Testis (tissue), 3 donors: ENCODE measurements around the gene TP73. TPM values are rescaled to one million over a fixed set of nuclear protein-coding genes. Genes with fewer than 3 reads are reported as not detected.

Source experiments
- DNase-seq: peaks from one replicate; pipeline ENCODE4 v3.0.0-alpha.2; 2019
- H3K27ac ChIP-seq, 2 donors: fragments of 200-600 bp; sonication (generic); one replicate each; pipeline ENCODE4 v1.5.1; 2019
- H3K27me3 ChIP-seq: fragments of 200-600 bp; sonication (generic); one replicate; pipeline ENCODE4 v1.5.1; 2019
- H3K36me3 ChIP-seq: fragments of 200-600 bp; sonication (generic); one replicate; pipeline ENCODE4 v1.5.1; 2017; ENCODE audit warnings: low read depth; ENCODE audit errors: missing control alignments
- H3K4me1 ChIP-seq: fragments of 200-600 bp; sonication (generic); one replicate; pipeline ENCODE4 v1.5.1; 2019
- H3K4me3 ChIP-seq, 2 donors: fragments of 200-600 bp; sonication (generic); one replicate each; pipeline ENCODE4 v1.5.1; 2017 to 2019
- H3K9me3 ChIP-seq: fragments of 200-600 bp; sonication (generic); one replicate; pipeline ENCODE4 v1.5.1; 2017
- POLR2A ChIP-seq: fragments of 450-650 bp; IDR thresholded peaks from one replicate; pipeline ENCODE4 v1.6.1; 2017; ENCODE audit warnings: antibody characterized with exemption, mild to moderate bottlenecking, moderate library complexity
- WGBS, 2 donors: methylation state at CpG; one replicate each; pipeline ENCODE4 v1.1.5; 2018; 5-methylcytosine and 5-hydroxymethylcytosine counted together
- intact Hi-C: fragments of 100-400 bp; cut with DNase I; formaldehyde crosslinking; loops from one replicate; pipeline ENCODE4 v1.15.1; 2023; ENCODE audit warnings: low total_unique reads
- polyA plus RNA-seq: library from polyadenylated mRNA; stranded (reverse); fragments of 350-450 nt; fragmentation: Illumina TruSeq; extraction: RNeasy Lipid Tissue Mini Kit (QIAGEN cat#74804); gene quantifications from one replicate; pipeline ENCODE4 v1.2.3, GENCODE V29; 2014; ENCODE audit warnings: low read depth, low replicate concordance; ENCODE audit not compliant: insufficient read depth
- total RNA-seq, 2 donors: library from RNA; depleted of rRNA; stranded (reverse); fragments of >200 nt; gene quantifications; one replicate each; pipeline ENCODE4 v1.2.3, GENCODE V29; 2016
- TF ChIP-seq, protein P1 (sequence below), 3 experiments: fragments of 450-650 bp in 2 of 3; fragments of 200-600 bp in 1 of 3; sonication (generic) in 1 of 3; IDR thresholded peaks; one replicate each; pipeline ENCODE4 v1.5.1; 2016 to 2019; ENCODE audit warnings: antibody characterized with exemption in 3 of 3, mild to moderate bottlenecking in 2 of 3, moderate library complexity in 1 of 3

The TP73 gene
- total and polyA plus RNA-seq, 3 donors from 2014 or later, result 1.3 to 2.2 (median 1.5) TPM

DNA sequence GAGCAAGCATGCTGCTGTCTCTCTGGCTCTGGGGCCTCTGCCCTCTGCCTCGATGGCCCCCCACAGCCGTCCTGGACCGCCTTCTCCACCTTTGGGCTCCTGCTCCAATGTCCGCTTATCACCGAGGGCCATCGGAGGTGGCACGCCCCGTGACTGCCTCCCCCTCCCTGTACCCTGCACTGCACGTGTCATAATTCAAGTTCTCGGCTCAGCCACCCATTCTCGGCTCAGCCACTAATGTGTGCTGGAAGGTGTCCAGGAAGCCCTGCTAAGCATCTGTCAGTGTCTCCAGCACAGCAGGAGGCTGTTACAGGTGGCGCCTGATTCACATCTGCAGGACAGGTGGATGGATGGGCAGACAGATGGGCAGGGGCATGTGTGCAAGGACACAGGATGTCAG is 45.5 kb downstream of the TP73 start:
- Histone ChIP-seq H3K9me3 (no peaks in the 10 kb centered on the region), H3K36me3 (no peaks in the 10 kb centered on the region), H3K27ac (no peak overlapping the region), H3K4me1 (no peaks in the 10 kb centered on the region), H3K27me3 (no peaks in the 10 kb centered on the region), H3K4me3 (no peak overlapping the region)
- 72 to 90% methylated on average over 2 to 12 of the region's 12 CpGs for WGBS, 2 donors
- TF ChIP-seq, protein P1, sequence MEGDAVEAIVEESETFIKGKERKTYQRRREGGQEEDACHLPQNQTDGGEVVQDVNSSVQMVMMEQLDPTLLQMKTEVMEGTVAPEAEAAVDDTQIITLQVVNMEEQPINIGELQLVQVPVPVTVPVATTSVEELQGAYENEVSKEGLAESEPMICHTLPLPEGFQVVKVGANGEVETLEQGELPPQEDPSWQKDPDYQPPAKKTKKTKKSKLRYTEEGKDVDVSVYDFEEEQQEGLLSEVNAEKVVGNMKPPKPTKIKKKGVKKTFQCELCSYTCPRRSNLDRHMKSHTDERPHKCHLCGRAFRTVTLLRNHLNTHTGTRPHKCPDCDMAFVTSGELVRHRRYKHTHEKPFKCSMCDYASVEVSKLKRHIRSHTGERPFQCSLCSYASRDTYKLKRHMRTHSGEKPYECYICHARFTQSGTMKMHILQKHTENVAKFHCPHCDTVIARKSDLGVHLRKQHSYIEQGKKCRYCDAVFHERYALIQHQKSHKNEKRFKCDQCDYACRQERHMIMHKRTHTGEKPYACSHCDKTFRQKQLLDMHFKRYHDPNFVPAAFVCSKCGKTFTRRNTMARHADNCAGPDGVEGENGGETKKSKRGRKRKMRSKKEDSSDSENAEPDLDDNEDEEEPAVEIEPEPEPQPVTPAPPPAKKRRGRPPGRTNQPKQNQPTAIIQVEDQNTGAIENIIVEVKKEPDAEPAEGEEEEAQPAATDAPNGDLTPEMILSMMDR (IDR thresholded peaks at IDR 0.05), result no peak
- TF ChIP-seq POLR2A, result no peak
- no peak for DNase-seq
- intact Hi-C loops, result no loop called here

DNA sequence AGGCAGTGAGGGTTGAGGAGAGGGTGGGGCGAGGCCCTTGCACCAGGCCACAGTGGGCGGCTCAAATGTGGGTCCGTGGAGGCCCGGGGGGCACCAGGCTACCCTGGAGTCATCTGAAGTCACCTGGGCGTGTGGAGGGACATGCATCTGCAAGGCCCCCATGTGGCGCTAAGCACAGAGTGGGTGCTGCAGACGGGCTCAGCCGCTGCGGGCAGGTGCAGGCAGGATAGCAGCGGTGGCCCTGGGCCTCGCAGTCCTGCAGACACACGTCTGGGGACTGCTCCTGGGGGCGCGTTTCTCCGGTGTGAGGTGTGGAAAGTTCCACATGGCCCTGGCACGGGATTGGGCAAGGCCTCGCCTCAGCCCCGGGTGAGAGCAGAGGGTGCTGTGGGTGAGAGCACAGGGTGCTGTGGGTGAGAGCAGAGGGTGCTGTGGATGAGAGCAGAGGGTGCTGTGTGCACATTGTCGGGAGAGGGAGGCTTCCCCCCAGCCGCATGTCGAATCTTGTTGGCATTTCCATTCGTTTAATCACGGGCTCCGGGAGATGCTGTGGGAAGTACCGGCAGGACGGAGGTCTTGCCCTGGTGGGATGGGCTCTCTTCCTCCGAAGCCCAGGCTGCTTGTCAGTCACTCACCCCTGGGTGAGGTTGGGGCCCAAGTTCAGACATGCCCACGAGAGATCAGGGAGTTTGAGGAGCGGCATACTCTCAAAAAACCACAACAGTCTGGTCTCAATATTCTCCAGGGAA is 46.5 kb downstream of the TP73 start:
- no peaks in the 10 kb centered on the region for H3K36me3 ChIP-seq
- DNase-seq, result no peak
- no peak overlapping the region for H3K27ac ChIP-seq
- intact Hi-C loops, result no loop called here
- TF ChIP-seq, protein P1 (IDR thresholded peaks at IDR 0.05), result no peak
- TF ChIP-seq POLR2A, result no peak
- no peaks in the 10 kb centered on the region for H3K27me3 ChIP-seq
- no peak overlapping the region for H3K4me3 ChIP-seq
- WGBS, 2 donors, result 87 to 93% methylated on average over 19 to 29 of the region's 29 CpGs
- H3K4me1 ChIP-seq, result no peaks in the 10 kb centered on the region
- no peaks in the 10 kb centered on the region for H3K9me3 ChIP-seq

DNA sequence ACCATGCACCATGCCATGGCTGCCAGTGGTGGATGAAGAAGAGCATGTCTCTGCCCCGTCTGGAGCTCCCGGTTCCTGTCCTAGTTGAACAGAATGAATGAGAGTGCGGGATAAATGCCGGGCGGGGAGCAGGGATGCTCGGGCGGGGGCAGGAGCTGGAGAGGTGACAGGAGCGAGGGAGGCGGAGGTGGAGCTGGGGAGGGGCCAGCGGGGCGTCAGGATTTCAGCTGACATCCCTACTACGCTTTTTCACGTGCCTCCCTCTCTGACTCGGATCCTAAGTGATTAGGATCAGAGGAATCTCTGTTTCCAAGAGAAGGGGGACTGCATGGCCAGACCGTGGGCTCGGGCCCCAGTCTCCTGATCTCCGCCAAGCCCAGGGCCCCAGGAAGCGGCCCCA is 47.3 kb downstream of the TP73 start:
- Histone ChIP-seq H3K36me3 (no peaks in the 10 kb centered on the region), H3K4me1 (no peaks in the 10 kb centered on the region), H3K27me3 (no peaks in the 10 kb centered on the region), H3K27ac (no peak overlapping the region), H3K9me3 (no peaks in the 10 kb centered on the region), H3K4me3 (no peak overlapping the region)
- WGBS, 2 donors, result 57 to 71% methylated on average over 15 to 18 of the region's 18 CpGs
- TF ChIP-seq POLR2A, result no peak
- TF ChIP-seq, protein P1 (IDR thresholded peaks at IDR 0.05), result no peak
- no peak for DNase-seq
- intact Hi-C loops, result no loop called here

DNA sequence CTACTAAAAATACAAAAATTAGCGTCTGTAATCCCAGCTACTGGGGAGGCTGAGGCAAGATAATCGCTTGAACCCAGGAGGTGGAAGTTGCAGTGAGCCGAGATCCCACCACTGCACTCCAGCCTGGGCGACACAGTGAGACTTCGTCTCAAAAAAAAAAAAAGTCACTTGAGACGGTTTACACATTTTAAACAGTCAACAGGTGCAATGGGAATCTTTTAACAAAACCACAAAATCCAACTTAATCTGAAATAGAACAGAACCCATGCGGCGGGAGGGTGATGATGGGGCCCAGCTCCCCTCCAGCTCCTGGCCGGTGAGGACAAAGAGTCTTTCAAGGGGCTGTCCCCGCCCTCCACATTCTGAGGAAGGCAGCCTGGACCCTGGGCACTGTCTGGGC is 48.3 kb downstream of the TP73 start:
- H3K36me3 ChIP-seq, result no peaks in the 10 kb centered on the region
- intact Hi-C loops, result no loop called here
- no peaks in the 10 kb centered on the region for H3K9me3 ChIP-seq
- no peak overlapping the region for H3K4me3 ChIP-seq
- H3K27ac ChIP-seq, result no peak overlapping the region
- H3K4me1 ChIP-seq, result no peaks in the 10 kb centered on the region
- no peak for TF ChIP-seq POLR2A
- TF ChIP-seq, protein P1 (IDR thresholded peaks at IDR 0.05), result no peak
- no peak for DNase-seq
- no peaks in the 10 kb centered on the region for H3K27me3 ChIP-seq
- 88 to 97% methylated on average over 10 of the region's 10 CpGs for WGBS, 2 donors

DNA sequence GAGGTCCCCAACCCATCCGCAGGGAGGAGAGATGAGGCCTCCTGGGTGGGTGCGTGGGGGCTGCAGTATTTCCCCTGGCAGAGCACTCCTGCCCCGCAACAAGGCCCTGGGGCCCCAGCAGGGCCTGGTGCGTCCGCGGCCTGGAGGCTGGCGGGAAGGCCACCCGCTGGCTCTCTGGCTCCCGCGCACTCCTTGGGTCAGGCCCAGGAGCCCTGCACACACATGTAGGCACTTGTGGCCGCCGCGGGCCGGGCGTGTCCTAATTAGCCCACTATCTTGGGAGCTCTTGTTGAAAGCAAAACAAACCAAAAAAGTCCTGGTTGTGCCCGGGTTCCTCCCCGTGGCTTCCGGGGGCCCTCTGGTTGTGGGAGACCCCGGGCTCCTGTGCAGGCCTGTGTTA is 50.2 kb downstream of the TP73 start:
- WGBS, 2 donors, result 64% methylated on average over 17 of the region's 19 CpGs; no CpG with 5 or more reads in 1 of the 2 donors
- Histone ChIP-seq H3K4me1 (no peaks in the 10 kb centered on the region), H3K36me3 (no peaks in the 10 kb centered on the region), H3K4me3 (no peak overlapping the region), H3K27me3 (no peaks in the 10 kb centered on the region), H3K9me3 (no peaks in the 10 kb centered on the region), H3K27ac (no peak overlapping the region)
- intact Hi-C loops, result no loop called here
- no peak for DNase-seq
- TF ChIP-seq, protein P1 (IDR thresholded peaks at IDR 0.05), result no peak
- TF ChIP-seq POLR2A, result no peak
